ENCODE data around the gene NEDD4L.
"Not testable (repeated sequence)": the region's sequence is repeated elsewhere in the genome, so short reads cannot be mapped to it uniquely, and the experiment has no call there.

The NEDD4L gene

GRCh38 chr18:58360324-58360723 lies 316.3 kb downstream of the NEDD4L start:
- DNase-seq, result no peak

- no peak for DNase-seq
Measured at GRCh38 chr18:58361212-58361611, 317.2 kb downstream of the NEDD4L start.

GRCh38 chr18:58362027-58362575 lies 318.1 kb downstream of the NEDD4L start:
- no peak for DNase-seq

GRCh38 chr18:58362829-58363271 lies 318.8 kb downstream of the NEDD4L start:
- no peak for DNase-seq

- DNase-seq, result no peak
Measured at GRCh38 chr18:58363767-58364540, 319.9 kb downstream of the NEDD4L start.

DNA sequence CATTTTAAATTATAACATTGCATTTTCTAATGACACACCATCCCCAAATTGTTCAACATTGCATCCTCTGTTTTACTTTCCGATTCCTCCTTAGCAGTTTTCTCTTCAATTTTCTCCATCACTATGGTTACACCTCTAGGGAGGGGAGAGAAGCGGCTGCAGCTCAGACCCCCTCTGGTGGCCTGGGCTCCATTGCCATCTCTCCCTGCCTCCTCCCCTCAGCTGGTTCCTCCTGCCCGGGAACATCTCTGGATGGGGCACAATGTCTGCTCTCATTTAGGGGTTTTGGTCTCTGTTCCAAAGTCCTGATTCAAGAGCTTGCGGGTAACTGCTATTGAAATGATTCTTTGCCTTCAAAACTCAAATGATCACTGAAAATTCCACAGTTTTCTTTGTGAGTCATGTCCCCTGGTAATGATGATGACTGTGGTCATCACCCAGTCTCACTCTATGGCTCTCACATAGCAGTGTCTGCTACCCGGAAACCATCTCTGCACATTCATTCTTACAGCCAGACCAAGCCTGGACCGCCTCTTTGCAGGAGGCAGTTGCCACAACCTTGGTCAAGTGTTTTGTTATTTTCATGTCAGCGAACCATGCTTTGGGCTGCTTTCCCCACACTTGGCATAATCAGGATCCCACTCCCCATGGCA lies 321.0 kb downstream of the NEDD4L start:
- no peak for DNase-seq

DNA sequence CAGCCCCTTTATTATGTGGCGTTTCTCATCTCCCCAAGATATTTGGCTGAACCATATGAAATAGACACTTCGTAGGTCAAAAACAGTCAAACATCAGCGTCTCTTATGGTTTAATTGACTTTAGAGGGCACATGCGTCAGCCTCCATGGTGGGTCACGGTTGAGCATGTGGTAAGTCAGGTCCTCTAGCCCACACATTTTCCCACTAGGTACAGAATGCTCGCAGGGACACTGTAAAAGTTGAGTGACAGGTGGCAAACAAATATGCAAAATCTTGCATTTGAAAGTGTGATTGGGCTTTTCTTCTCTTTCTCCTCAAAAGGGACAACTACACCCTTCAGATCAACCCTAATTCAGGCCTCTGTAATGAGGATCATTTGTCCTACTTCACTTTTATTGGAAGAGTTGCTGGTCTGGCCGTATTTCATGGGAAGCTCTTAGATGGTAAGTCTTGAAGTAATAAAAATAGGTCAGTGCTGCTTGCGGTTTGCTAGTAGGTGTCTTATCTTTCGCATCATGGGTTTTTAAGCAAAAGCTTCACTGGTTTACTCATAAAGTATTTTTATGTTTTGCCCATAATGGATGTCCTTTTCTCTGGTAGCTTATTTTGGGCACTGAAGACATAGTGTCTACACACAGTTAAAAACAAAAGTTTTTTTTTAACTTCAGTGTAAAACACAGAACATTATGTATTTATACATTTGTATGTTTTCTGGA lies 323.6 kb downstream of the NEDD4L start:
- no peak for DNase-seq

GRCh38 chr18:58369616-58370015 lies 325.6 kb downstream of the NEDD4L start:
- DNase-seq, result no peak

- no peak for DNase-seq
Measured at GRCh38 chr18:58370038-58370580, 326.1 kb downstream of the NEDD4L start.

DNA sequence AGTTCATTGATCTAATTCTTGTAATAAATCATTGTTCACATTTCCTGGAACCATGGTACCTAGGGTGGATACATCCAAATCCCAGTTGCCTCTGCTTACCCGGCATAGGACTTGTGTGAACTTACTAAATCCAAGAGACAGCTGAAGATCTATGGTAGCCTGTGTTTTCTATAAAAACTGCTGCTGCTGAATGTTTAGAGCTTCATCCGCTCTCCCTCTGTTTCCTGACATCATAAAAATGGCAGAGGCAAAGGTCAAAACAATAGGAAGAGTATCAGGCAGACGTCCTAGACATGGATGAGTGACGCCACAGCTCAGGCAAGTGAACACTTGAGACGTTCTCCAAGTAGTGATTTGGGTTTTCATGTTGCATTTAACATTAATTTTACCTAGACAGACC lies 326.6 kb downstream of the NEDD4L start:
- DNase-seq, result no peak

DNA sequence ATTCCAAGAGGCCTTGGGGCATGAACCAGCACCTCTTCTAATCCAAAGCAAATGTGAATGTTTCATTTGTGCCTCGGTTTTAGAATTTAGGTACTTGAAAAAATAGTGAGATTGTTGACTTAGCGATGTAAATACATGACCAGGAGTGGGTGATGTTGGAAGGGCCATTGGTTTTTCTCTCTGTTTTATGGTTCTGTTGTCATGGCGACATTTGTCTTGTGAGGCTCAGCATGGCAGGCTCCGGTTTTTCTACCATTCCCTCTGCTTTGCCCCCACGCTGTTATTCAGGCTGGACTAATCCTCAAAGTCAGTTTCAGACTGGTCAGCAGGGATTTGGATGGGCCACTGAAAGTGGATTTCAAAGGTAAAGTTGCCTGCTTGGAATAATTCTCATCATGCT lies 329.5 kb downstream of the NEDD4L start:
- DNase-seq, result no peak

DNA sequence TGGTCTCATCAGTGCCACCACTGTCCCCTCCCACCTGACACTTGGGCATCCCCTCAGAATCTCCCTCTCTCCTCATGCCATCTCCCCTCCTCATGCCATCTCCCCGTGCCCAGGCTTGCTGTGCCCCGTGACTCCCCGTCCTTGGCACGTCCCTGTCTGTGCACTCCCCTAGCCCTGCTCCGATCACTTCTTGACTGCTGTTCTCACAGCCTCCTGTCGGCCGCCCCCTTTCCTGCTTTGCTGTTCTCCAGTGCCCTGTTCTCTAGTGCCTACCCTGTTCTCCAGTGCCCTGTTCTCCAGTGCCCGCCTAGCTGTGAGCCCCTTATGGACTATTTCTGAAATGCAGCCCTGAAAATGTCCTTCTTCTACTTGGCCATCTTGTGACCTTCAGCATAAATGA lies 331.0 kb downstream of the NEDD4L start:
- no peak for DNase-seq

- DNase-seq, result no peak
Measured at GRCh38 chr18:58378411-58379379, 334.7 kb downstream of the NEDD4L start.

- no peak for DNase-seq
Measured at GRCh38 chr18:58379443-58379842, 335.4 kb downstream of the NEDD4L start.

- DNase-seq, result not testable (repeated sequence)
Measured at GRCh38 chr18:58380113-58380512, 336.1 kb downstream of the NEDD4L start.

- DNase-seq, result no peak
Measured at GRCh38 chr18:58381676-58382411, 337.8 kb downstream of the NEDD4L start.

DNA sequence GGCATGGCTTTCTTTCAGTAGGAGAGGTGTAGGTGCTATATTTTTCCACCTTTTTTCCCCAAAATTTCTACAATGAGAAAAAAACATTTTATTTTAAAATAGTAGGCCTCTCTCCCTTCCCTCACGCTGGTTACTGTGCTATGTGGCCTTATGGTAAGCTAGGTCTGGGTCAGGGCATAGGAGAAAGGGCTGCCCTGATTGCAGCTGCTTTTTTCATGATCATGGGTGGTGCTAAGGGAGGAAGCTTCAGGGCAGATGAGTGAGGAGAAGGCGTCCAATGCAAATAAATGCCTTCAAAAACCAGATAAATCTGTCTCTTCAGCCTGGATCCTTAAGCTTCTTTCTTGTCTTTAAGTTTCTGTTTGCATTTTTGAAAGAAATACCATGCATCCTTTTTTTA lies 338.4 kb downstream of the NEDD4L start:
- DNase-seq, result no peak

DNA sequence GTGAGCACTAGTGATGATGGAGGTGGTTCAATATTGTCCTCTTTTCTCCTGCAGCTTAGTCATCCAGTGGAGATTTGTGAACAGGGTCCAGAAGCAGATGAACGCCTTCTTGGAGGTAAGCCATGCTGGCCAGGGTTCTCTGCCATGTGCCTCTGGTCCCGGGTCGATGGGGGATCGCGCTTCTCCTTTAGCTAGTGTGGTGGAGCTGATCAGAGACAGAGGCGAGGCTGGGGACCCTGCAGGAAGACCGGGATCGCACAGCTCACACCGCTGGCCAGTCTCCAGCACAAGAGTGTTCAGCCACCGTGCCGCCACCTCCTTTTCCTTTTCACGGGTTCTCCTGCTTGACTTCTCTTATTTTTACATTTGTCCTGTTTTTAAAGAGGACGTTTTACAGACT lies 341.4 kb downstream of the NEDD4L start:
- DNase-seq, result no peak

GRCh38 chr18:58386780-58387179 lies 342.8 kb downstream of the NEDD4L start:
- no peak for DNase-seq

- DNase-seq, result no peak
Measured at GRCh38 chr18:58387716-58388115, 343.7 kb downstream of the NEDD4L start.

DNA sequence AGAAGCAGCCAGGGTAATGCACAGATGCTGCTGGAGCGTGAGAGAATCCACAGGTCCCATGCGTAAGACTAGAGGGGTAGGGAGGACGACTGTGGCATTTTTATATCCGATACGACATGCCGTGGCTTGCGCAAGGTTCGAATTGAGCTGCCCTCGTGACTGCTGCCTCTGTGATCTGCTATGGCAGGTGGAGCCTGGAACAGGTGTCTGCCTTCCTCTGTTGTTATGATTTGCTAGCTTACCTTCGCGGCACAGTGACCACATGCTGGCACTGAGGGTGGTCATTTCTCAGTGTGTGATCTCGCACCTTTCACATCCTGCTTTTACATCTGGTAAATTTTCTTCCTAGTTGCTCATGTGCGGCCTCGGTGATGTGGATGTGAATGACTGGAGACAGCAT lies 344.7 kb downstream of the NEDD4L start:
- no peak for DNase-seq

Measured in GF-D8 (cell line).